Central memory CD4-positive, alpha-beta T cell (primary cell): ENCODE data around the gene BCL2L11.
A peak's percentile ranks its signal among the peaks of the same experiment; 100 is the strongest.

Source experiments
- DNase-seq: peaks from one replicate; pipeline ENCODE4 v3.0.0; 2022

The BCL2L11 gene

DNA sequence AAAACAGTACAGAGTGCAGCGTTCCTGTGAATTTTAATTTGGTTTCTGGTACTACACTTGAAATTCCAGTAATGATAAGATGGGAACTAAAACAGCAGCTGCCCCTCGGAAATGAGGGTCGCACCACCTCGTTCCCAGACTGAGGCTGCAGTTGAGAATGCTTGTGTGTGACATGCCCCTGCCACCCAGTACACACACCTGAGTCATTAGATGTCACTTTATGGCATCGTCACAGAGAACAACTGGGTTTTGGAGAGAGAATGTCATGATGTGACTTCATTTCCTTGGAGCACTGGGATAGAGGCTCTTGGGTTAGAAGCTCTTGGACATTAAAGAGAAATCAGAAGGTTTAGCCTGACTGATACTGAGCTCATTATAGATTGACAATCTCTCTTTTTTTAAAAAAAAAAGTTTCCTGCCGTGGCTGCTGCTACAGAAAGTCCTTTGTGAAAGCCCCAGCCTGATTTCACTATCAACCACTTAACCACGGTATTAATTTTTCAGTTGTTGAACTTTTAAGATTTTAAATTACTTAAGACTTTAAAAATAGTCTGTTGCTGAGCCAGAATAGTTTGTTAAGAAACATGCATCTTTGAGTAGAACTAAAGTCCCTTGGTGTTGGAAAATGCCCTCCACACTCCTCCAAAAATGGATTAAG is 24.5 kb downstream of the BCL2L11 start:
- no peak for DNase-seq

DNA sequence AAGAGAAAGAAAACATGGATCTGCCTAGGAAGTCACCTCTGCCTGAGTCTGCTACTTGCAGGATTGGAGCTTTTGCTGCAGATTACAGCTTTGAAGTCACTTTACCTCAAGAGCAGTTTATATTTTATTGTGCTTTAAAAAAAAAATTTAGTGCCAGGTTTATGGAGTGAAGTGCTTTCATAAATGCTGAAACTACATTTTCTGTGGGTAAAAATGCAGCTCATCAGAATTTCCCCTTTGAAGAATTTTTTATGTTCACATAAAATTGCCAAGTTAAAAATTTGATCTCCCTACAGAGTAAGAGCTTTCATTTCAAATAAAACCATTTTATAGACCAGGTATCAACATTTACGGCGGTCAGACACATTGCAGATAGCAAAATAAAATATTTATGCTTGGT is 25.2 kb downstream of the BCL2L11 start:
- DNase-seq = no peak

DNA sequence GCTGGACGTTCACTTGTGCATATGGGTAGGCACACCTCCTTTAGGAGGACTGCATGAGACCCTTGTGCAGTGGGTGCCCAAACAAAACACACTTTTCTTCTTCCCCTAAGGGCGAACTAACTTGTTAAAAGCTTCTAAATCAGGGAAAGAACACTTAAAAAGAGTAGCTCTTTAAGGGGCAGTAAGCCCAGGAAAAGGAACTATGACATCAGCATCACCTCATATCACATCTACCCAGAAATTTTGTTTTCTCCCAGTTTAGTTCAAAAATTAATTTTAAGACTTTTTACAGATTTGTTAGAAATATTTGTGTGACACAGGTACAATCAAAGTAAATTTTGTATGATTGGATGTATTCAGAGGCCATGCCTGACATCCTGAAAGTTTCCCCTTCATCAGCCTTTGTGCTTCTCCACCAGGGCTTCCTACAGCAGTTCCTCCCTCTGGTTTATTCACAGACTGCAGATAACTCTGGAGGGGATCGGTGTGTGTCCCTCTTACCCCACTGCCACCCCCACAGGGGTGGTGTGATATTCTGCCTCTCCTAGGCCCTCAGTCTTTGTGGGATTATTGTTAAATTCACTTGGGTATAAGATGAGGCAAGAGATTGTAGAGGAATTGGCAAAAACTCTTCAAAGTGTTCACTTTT is 27.6 kb downstream of the BCL2L11 start:
- no peak for DNase-seq

DNA sequence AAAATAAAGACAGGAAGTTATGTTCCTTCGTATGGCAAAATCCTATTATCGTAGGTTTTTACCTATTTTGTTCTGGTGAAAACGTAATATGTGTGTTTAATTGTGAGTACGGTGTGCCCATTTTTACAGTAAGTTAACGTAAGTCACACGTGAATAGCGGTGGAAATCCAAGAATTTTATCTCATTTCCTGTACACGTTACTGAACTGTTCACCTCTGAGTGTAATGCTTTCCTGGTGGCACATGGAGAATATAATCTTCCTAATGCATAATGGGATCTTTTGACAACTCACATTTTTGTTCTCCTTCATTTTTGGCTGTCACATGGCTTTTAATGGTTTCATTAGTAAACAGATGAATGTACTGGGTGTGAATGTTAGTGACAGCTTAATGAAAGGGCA is 28.2 kb downstream of the BCL2L11 start:
- DNase-seq = no peak

DNA sequence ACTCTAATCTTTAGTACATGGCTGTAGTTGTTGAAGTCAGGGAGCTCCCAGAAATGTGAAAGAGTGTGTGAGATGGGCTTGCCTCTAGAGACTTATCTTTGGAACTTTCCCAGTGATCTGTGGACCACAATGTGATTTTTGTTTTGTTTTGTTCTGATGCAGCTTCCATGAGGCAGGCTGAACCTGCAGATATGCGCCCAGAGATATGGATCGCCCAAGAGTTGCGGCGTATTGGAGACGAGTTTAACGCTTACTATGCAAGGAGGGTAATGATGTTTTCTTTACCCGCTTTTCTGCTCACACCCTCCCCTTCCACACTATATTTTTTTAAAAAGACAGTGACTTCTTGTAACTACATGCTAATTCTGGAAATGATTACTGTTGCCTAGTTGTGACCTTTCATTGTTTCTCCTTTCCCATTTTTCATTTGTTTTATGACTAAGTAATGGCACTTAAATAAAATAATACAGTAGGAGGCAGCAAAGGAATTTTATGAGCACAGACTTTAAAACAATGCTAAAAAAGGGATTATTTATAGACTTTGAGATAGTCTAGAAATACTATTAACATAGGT is 29.3 kb downstream of the BCL2L11 start:
- no peak for DNase-seq

DNA sequence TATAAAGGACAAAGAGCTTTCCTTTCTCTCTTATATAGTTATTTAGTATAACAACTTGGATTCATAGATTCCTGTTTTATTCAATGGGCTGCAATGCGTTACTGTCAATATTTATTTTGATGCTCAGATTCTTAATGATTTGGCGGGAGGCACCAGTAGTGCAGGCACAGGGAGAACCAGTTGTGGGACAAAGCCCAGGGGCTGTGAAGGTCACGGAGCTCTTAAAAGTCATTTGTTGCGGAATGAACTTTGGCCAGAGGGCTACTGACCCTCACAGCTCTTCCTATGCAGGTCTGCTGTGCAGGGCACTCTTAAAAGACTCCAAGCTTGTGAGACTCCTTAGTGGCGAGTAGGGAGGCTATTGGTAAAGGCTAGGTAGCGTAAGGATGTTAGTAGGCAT is 34.0 kb downstream of the BCL2L11 start:
- no peak for DNase-seq

DNA sequence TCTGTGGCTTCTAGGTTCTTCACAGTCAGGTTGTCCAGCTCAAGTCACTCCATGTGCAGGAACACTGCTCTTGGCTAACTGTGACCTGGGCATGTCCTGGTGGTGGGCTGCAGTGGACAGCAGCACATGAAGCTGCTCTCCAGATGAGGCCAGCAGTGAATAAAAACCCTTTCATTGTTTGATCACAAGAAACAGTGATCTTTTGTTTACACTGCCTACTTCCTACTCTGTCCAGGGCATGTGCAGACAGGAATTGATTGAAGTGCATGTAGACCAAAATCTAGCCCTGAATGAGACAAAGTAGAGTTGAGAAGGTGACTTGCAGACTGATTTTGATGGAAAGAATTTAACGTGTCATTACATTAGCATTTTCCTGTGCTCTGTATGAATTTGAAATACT is 34.9 kb downstream of the BCL2L11 start:
- DNase-seq = no peak

DNA sequence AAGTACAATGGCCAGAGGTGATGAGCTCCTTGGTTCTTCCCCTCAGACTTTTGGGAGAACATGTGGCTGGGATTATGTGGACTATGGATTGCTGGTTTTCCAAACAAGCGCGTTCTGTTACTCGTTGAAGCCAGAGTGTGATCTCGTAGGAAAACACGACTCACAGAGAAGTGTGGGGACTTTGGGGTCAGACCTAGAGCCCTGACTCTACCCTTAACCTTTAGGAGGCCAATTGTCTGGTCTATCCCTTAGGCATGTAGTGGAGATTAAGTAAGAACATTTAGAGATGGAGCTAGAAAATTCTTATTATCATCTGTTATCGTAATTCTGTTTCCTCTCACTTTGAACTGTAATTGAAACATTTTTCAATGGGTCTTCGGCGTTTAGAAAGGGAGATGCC is 35.8 kb downstream of the BCL2L11 start:
- no peak for DNase-seq

DNA sequence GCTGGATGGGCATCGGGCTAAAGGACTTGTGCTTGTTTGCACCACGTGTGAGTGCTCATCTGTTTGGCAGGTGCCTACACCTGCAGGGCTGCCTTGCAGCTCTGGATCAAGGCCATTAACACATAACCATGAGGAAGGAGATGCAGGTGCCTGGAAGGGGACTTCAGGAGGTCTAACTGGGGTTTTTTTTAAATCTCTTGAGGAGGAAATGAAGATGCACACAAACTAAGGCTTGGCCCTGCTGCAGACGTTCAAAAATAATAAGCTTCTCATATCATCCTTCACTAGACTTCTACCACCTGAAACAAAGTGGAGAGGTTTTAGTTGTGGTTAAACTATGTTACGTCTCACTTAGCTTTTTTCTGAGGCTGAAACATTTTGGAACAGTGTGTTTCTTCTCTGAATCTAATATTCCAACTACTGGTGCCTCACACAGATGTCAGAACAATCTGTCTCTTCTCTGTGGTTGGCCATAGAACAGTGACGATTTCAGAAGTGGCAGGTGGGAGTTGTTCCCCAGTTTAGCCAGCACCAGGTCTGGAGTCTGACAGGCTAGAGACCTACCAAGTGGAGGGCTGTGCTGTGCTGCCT is 36.5 kb downstream of the BCL2L11 start:
- DNase-seq = no peak

DNA sequence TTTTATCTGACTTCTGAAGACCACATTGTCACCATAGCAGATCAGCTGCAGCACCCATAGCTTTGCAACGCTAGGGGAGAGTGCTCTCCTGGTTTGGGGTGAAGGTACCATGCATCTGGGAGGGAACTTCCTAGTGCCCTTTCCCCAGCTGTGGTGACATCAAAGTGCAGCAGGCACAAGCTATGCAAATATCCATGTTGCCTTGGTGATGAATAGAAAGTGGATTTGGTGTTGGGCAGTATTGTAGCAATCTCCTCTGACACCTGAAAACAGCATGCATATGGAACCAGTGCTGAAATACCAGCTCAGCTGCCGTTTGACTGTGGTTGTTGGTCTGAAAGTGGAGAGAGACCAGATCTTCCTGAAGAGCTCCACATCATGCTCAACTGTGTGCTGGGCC is 37.1 kb downstream of the BCL2L11 start:
- DNase-seq = no peak

DNA sequence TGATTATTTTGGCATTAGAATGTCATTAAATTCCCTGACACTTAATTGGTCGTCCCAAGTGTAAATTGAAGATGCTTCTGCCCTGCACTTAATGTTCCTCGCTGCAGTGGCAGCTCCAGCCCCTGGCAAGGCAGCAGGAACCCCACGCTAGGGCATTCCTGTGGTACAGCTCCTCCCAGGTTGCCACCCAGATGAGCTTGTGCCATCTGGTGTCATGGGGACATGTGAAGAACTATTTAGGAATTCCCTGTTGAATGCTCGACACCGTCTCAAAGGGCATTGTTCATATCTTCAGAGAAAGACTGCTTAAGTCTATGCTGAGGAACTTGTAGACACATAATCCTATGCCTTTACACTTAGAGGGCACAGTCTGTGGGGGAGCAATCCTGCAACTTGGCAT is 38.9 kb downstream of the BCL2L11 start:
- no peak for DNase-seq

DNA sequence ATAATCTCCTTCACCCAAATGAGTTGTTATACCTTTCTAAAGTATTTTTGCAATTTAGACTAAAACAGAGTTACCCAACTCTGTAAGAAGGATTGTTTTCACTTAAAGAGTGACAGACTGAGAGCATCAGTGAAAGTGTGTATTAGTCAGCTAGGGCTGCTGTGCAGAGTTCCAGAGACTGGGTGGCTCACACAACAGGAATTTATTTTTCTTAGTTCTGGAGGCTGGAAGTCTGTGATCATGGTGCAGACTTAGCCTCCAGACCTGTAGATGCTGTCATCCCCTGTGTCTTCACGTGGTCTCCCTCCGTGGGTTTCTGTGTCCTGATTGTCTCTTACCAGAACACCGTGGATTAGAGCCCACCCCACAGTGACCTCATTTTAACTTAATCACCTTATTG is 40.0 kb downstream of the BCL2L11 start:
- no peak for DNase-seq

DNA sequence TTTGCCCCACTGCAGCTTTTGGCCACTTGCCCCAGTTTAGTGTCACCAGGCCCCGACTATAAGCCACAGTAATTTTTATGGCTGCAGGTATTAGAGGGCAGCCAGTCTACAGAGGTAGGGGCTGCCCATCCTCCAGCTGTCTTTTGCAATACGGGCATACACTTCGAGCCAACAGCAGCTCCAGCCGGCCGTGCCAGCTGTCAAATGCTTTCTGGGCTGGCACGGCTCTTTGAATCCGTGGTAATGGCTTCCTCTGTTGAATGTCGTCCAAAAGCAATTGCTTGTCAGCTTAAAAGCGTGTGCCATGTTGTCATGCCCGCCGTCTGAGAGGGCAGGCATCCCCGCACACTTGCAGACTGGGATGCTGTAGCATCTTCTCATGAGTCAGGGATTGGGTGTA is 41.3 kb downstream of the BCL2L11 start:
- DNase-seq = no peak

DNA sequence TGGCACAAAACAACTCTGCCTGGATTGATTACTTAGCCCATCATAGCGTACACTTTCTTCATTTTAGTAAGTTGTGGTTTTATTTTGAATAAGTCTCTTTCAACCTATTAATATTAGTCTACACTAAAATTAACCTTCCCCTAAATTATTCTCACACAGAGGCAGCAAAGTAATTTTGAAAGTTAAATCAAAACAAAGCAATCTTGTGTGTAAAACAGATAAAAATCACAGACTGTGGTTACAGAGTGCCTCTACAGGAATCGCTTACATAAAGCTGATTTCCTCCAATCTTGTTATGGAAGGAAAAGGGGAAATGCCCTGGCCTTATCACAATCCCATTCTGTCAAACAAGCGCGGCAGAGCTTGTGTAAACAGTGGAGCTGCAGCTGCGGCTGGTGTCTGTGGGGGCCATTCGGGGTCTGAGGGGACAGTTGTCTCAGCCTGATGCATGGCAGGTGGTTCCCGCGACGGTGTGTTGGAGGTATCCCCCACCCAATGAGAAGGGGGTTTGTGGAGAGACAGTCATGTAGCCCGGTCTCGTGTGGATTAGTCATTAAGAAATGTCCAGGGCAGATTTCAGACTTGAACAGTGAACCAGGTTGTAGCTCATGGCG is 42.1 kb downstream of the BCL2L11 start:
- peak; percentile 3 for DNase-seq

DNA sequence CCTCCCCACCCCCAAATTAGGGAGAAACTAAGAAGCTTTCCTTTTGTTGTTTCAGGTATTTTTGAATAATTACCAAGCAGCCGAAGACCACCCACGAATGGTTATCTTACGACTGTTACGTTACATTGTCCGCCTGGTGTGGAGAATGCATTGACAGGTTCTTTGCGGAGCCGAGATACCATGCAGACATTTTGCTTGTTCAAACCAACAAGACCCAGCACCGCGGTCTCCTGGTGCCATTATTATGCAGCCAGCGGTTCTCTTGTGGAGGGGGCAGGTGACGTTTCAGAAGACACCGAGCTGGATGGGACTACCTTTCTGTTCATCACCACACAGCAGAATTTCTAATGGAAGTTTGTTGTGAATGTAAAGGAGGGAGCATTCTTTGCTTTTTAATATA is 43.4 kb downstream of the BCL2L11 start:
- no peak for DNase-seq

DNA sequence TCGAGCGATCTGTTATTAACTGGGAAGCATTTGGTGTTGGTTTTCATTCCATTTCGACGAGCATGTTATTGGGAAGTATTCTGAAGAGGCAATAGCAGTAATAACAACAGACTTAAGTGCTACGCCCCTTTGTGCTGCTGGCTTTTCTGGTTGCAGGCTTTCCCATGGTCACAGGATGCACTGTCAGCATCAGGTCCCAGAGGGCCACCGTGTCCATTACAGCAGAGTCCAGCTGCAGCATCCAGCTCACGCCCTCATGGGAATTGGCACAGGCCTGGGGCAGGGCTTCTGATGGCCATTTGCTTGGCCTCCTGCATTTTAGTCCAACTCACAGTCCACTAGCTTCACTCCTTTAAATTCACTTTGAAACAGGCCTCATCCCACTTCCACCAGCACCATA is 44.4 kb downstream of the BCL2L11 start:
- DNase-seq = no peak

DNA sequence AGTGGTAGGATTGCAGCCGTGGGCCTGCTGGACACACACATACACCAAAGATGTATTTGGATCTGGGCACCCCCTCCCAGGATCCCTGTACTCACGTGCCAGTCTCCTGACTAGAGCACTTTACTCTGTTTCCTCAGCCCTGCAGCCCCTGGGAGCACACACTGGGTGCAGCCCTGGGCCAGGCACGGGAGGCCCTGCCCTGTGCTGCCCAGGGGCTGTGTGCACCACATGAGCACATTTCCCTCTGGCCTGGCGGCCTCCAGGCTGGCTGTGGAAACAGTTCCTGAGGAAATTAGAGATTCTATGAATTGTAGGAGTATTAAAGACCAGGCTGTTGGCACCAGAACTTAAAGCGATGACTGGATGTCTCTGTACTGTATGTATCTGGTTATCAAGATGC is 45.4 kb downstream of the BCL2L11 start:
- no peak for DNase-seq

DNA sequence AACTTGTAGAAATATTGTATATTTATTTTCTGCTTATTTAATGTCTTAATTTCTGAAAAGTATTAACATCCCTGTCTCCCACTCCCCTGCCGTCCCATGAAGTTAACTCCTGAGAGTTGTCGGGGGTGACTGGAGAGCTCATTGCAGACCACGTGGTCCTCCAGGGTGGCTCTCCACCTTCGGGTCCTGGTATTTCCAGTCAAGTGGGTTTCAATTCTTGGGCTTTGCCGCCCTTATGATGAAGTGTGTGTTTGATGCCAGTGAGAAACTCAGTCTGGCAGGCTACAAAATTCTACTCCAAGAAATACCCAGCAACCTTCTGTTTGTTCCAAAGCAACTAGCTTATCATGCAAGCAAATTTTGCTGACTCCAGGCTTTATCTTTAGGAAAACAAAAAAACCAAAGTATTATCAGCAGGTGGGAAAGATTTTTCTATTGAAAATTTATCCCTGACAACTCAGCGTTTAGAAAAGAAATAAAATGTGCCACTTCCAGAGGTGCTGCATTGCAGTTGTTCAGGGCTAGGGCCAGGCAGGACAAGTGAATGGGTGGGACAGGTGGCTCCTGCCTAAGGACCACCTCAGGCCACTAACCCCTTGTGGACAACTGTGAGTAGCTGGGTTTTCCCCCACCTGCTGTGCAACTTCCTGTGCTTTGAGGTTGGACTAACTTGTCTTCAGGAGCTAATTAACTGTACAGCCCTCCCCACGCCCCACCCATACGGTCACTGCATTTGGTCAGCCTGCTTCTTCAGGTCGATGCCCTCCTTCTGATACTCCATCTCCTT is 46.6 kb downstream of the BCL2L11 start:
- no peak for DNase-seq

DNA sequence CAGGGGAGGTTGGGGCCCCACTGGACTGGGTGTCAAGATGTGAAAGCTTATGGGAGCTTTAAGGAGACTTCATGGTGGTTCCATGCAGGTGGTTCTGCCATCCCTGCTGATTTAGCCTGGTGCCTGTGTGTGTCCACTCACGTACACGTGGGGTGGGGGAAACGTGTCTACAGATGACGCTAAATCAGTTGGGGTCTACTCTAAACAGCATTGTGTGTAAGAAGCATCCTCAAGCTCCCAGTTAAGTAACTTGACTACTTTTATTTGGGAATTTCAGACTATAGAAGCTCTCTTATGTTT is 47.1 kb downstream of the BCL2L11 start:
- DNase-seq = no peak

DNA sequence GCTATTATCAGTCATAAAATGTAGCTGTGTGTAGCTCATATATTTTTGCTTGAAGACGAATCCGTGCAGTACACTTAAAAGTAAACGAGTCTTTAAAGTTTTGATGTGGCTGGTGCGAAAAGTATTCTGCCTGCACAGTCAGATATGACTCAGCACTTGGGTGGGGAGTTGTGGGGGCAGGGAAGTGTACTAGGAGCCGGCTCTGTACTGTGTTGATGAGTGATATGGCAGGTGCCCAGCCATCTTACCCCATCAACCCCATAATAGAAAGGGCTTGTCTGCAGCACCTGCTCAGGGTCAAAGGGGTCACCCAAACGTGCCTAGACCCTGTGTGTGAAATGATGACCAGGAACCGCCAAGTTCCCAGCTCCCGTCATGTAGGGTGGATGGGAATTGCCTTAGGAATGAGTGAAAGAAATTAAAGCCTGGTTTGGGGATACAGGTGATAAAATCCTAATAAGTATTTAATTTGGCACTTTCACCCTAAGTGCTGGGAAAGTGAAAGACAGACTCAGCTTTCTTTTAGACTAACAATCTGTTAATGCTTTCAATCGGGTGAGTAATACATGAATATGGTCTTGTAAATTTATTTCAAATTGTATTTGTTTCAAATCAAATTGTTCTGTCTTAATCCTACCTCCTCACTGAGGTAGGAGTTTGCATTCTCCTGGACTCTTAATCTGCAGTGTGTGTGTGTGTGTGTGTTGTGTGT is 48.0 kb downstream of the BCL2L11 start:
- DNase-seq = peak; percentile 4

DNA sequence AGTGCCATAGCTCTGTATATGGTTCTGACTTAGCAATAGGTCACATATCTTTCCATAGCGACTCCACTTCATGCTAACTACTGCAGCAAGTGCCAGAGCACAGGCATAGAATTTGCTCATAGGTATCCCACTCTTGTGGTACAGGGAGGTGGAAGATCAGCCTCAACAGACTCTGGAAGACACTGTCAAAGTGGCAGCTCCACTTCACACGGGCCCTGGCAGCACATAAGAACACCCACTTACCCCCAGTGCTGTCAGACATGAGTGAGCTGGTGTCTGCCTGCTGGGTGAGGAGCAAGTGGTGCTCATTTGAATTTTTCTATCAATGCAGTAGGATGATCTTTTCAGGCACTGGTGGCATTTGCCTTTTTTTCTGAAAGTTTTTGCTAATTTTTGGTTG is 48.6 kb downstream of the BCL2L11 start:
- DNase-seq = no peak

DNA sequence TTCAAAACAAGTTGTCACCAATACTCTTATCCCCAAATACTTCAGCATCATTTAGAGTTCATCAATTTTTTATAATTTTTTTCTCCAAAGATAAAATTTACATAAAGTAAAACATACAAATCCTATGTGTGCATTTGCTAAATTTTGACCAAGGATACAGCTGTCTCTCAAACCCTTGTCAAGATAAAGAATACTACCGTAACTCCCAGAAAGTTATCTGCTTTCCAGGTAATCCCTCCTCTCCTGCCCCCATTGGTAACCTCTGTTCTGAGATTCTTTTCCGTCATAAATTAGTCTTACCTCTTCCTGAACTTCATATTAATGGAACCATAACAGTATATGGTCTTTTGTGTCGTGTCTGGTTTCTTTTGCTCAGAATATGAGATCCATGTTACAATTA is 49.2 kb downstream of the BCL2L11 start:
- DNase-seq = no peak
